GM12872 (cell line): ENCODE data around the gene KLHDC3.

Source experiments
- TF ChIP-seq, protein P1 (sequence below): IDR thresholded peaks from 3 replicates; pipeline ENCODE4 v1.5.1; 2011; ENCODE audit warnings: low read depth, mild to moderate bottlenecking, low read length, moderate library complexity; ENCODE audit not compliant: insufficient read depth

The KLHDC3 gene

DNA sequence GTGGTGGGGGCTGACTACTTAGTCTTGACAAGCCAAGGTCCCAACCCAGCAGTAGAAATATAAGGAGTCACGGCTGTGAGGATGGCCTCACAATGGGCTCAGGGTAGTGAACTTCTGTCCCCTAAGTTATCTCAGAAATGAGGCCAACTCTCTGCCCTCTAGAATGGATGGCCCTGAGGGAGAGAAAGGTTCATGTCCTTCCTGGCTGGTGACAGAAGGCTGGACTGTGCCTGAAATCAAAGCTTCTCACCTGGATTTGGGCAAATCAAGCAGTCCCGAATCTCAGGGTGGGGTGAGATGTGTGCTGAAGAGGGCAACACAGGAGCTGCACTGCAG lies 20.1 kb downstream of the KLHDC3 start:
- TF ChIP-seq, protein P1, sequence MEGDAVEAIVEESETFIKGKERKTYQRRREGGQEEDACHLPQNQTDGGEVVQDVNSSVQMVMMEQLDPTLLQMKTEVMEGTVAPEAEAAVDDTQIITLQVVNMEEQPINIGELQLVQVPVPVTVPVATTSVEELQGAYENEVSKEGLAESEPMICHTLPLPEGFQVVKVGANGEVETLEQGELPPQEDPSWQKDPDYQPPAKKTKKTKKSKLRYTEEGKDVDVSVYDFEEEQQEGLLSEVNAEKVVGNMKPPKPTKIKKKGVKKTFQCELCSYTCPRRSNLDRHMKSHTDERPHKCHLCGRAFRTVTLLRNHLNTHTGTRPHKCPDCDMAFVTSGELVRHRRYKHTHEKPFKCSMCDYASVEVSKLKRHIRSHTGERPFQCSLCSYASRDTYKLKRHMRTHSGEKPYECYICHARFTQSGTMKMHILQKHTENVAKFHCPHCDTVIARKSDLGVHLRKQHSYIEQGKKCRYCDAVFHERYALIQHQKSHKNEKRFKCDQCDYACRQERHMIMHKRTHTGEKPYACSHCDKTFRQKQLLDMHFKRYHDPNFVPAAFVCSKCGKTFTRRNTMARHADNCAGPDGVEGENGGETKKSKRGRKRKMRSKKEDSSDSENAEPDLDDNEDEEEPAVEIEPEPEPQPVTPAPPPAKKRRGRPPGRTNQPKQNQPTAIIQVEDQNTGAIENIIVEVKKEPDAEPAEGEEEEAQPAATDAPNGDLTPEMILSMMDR, result no peak

DNA sequence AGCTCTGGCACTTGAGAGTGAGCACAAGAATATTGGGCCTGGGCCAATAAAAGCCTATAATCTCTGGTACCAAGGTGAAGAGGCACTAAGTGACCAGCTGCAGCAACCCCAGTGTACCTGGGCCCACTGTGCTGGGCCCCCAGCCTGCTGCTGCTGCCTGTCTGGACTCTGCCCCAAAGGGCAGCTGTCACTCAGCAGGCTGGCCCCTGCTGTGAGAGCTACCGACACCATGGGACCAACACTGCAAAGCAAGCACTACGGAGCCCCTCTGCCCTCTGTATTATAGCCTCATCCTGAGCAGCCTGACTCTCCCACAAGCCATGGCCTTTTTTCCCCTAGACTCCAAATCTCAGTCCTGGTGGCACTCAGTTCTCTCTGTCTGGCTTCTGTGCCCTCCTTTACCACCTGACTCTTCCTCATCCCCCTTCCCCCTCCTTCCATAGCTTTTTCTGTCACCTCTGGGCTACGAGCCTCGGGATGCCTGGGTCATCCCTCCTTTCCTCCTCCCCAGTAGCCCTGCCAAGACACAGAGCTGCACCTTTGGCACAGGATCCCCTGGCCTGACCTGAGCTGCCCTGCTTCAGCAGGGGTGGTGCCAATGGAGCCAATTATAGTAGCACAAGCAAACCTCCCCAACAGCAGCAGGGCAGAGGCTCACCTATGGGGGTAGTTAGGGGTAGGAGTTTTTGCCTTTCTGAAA lies 21.6 kb downstream of the KLHDC3 start:
- TF ChIP-seq, protein P1, result no peak

DNA sequence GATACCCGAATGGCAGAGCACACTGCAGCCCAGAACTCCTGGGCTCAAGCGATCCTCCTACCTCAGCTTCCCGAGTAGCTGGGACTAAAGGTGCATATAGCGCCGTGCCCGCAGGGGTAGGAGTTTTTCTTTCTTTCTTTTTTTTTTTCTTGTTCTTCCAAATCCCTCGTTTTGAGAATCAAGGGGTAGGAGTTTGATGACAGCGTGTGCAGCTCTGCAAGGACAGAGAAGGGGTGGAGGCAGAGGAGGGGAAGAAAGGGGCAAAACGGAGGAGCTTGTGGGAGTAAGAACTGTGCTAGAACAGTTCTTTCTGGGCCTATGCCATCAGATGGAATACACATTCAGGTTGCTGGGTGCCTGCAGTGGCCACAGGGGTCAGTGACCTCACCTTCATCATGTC lies 22.7 kb downstream of the KLHDC3 start:
- TF ChIP-seq, protein P1, result no peak

DNA sequence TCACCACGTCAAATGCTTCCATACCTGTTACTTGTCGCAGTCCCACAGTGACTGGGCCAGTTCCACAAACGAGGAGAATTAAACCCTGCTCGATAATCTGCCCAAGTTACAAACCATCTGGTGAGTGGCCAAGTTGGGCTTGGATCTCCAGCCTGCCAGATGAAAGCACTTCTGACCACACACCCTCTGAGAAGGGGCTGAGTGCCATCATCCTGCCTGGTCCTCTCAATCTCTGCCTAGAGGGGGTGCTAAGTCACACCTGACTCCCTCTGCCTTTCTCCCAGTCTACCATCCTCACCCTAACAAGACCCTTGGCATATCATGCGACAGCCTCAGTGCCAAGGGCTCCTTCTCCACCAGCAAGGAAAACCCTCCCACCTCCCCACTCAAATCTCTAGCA lies 23.1 kb downstream of the KLHDC3 start:
- TF ChIP-seq, protein P1, result no peak

DNA sequence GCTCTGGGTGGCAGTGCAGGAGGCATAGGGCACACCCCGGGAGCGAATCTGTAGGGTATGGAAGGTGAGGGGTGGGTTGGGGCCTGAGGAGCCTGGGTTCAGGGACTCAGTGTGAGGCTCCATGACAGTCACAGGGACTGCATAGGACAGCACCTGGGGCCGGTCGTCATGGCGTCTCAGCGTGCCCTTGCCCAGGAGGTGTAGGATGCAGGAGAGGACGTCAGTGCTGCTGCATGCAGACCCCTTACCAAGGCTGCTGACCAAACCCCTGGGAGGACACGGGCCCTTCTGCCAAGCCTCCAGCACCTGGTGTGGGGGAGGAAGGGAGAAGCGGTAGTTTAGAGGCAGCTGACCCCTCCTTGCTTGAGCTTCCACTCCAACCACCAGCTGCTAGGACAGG lies 23.7 kb downstream of the KLHDC3 start:
- TF ChIP-seq, protein P1, result no peak

DNA sequence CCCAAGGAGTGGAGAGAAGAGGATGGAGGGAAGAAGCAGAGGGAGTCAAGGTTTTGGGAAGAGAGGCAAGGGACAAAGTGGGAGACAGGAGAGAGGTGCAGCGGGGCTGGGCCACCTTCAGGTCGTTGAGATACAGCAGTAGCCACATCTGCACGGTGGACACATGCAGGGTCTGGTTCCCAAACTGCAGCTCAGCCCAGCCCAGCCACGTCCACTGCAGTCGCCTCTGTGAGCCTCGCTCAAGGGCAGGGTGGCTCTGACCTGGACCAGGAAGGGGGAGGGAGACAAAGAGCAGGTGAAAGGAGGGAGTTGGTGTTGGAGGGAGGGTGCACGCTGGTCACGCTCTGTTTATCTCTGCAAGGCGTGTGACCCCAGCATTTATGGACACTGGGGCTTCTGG lies 24.7 kb downstream of the KLHDC3 start:
- TF ChIP-seq, protein P1, result no peak

DNA sequence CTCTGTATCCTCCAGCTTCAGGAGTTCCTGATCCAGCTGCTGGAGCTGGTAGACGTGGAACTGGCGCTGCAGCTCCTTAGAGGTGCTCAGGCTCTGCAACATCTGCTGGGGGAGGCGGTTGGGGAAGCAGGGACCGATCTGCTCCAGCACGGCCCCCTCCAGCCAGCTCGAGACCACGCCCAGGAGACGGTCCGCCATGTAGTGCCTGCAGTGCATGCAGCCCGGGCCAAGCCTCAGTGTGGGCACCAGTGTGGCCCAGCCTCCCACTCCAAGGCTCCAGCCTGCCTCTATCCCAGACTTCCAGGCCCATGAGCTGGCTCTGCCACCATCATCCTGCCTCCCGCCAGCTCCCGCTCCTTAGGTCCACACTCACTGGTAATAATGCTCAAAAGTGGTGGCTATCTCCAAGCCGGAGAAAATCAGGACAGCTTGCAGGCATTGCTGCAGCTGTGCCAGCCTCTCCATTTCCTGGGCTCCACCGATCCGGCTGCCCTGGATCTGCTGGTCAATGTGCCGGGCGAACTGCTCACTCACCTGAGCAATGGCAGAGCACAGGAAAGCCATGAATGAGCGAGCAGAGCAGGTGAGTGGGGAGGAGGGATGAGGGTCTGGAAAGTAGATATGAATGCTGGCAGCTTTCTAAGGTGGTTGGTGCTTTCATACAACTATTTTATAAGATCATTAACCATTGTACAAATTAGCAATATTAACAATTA lies 26.7 kb downstream of the KLHDC3 start:
- TF ChIP-seq, protein P1, result no peak
